Activated T-helper 17 cell treated with anti-CD3 and anti-CD28 coated beads, Interleukin-2, amount 50 U/mL, for 72 hours (primary cell): Measurements from ENCODE around the gene IFI16. TPM values are rescaled to one million over a fixed set of nuclear protein-coding genes. Genes with fewer than 3 reads are reported as not detected.

Experiments used
- ATAC-seq: fragments of 150-1000 bp; cut with Tn5 transposase; replicated peaks from 2 replicates; pipeline ENCODE4 v1.10.0; 2021; ENCODE audit warnings: mild to moderate bottlenecking, moderate library complexity
- H3K27ac Mint-ChIP-seq: one replicate; pipeline ENCODE4 v1.8.0; 2022; ENCODE audit warnings: mixed read lengths
- H3K27me3 Mint-ChIP-seq: one replicate; pipeline ENCODE4 v1.8.0; 2022; ENCODE audit warnings: mixed read lengths
- H3K36me3 Mint-ChIP-seq: one replicate; pipeline ENCODE4 v1.8.0; 2022; ENCODE audit warnings: low read depth, mild to moderate bottlenecking, mixed read lengths
- H3K4me1 Mint-ChIP-seq: one replicate; pipeline ENCODE4 v1.8.0; 2022; ENCODE audit warnings: mixed read lengths
- H3K4me3 Mint-ChIP-seq: one replicate; pipeline ENCODE4 v1.8.0; 2022; ENCODE audit warnings: mild to moderate bottlenecking, mixed read lengths
- H3K9me3 Mint-ChIP-seq: one replicate; pipeline ENCODE4 v1.8.0; 2022; ENCODE audit warnings: mixed read lengths
- total RNA-seq, 2 donors: library from RNA; stranded (reverse); gene quantifications; one replicate each; pipeline ENCODE4 v1.2.3, GENCODE V29; 2022

IFI16 gene
- 100 to 1,000 TPM; 187 to 217 TPM for total RNA-seq

DNA sequence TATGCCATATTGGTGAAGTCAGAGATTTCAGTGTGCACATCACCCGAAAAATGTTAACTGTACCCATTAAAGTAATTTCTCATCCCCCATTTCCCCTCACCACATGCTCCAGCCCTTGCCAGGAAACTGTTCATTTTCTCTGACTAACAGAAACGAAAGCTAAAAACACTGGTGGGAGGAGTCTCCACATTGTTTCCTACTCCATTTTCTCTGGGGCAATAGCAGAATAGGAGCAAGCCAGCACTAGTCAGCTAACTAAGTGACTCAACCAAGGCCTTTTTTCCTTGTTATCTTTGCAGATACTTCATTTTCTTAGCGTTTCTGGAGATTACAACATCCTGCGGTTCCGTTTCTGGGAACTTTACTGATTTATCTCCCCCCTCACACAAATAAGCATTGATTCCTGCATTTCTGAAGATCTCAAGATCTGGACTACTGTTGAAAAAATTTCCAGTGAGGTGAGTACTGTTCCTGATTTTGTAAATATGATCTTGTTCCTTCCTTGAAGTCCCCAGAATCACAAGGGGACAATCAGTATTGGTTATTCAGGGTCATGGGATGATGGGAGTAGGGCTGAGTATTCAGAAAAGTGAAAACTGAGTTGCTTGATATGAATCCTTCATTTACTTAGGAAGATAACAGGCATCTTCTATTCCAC, at the start of gene IFI16:
Gene IFI16, plus strand, starts transcription at position 204 of the 658 bp plus-strand sequence. CDS start 4,774 bp downstream, outside the sequence.
- ATAC-seq, result peak; percentile 76
- Mint-ChIP-seq H3K4me3 (peak within 1 kb of the TSS; percentile 89), H3K9me3 (no peaks in the 10 kb centered on the region), H3K36me3 (peaks cover 63% of the 10 kb centered on the region), H3K27ac (peak within 1 kb of the TSS; percentile 99), H3K4me1 (peaks cover 36% of the 10 kb centered on the region), H3K27me3 (no peaks in the 10 kb centered on the region)

DNA sequence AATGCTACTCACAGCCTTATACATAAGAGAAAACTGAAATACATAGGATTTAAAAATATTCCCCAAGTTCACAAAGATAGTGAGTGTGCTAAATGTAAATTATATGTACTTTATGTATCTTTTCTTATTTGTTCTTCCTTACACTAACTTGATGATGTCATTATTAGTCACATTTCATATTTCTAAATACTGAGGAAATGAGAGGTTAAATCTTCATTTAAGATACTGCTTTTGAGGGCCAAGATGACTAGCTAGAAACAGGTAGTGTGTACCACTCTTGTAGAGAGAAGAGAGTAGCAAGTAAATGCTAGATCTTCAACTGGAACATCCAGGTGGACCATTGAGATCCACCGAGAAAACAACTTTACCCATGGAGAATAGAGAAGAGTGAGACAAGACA, 48.5 kb upstream of the IFI16 start:
- H3K27me3 Mint-ChIP-seq, result no peaks in the 10 kb centered on the region
- H3K4me1 Mint-ChIP-seq, result peaks cover 13% of the 10 kb centered on the region
- peaks cover 34% of the 10 kb centered on the region for H3K36me3 Mint-ChIP-seq
- peak overlapping the region; percentile 47 for H3K27ac Mint-ChIP-seq
- H3K4me3 Mint-ChIP-seq, result no peak overlapping the region
- peak; percentile 72 for ATAC-seq
- peaks cover 20% of the 10 kb centered on the region for H3K9me3 Mint-ChIP-seq

DNA sequence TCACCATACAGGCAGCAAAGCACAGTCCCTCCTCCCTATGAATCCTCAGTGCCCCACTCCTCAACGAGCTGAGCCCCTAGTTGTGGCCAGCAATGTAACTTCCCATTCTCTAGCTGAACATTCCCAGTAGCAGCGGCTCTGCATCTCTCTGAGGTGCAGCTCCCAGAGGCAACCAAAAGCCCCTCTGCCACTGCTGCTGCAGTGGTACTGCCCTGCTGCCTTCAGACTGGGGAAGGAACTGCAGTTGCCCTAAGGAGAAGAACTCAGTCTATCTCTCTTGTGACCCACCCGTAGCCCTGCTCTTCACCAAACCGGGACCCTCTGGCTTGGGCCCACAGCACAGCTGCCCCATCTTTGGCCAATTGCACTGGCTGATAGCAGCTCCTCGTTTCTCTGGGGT, 46.7 kb upstream of the IFI16 start:
- Mint-ChIP-seq H3K9me3 (peaks cover 20% of the 10 kb centered on the region), H3K27ac (no peak overlapping the region), H3K27me3 (no peaks in the 10 kb centered on the region), H3K4me3 (no peak overlapping the region), H3K36me3 (peaks cover 34% of the 10 kb centered on the region), H3K4me1 (peaks cover 13% of the 10 kb centered on the region)
- no peak for ATAC-seq

DNA sequence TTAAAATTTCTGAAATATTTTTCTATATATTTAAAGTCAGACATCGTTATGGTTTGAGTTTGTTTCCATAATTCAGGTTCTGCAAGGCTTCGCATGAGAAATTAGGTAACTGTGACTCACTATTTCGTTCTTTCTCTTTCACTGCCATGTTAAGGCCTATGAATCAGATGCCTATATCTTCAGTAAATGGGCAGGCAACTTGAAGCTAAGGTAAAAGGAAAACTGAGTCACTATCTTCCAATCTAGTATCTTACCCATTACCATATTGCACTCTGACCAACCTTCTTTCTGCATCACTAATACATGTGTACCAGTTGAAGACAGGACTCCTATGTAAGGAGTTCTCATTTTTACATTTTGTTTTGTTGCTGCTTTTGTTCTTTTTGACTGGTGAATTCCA, 40.5 kb upstream of the IFI16 start:
- Mint-ChIP-seq H3K36me3 (peaks cover 17% of the 10 kb centered on the region), H3K9me3 (peaks cover 19% of the 10 kb centered on the region), H3K4me3 (peak overlapping the region; percentile 67), H3K27me3 (no peaks in the 10 kb centered on the region), H3K27ac (peak overlapping the region; percentile 97), H3K4me1 (peaks cover 22% of the 10 kb centered on the region)
- peak; percentile 95 for ATAC-seq

DNA sequence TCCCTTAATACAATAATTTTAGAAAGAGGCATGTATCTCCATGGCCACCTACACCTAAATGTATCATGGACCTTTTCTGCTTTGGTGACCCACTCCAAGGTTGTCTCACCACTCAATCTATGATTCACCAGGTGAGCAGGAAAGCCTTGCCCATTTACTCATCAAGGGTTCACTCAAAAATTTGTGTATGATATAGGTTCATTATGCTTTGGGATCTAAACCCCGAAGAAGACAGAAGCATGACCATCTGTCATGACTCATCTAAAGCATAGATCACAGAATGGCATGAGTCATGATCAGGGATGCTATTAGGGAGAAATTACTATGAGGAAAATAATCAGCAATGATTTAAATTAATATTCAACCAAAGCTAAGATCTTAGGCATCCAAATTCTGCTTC, 39.9 kb upstream of the IFI16 start:
- Mint-ChIP-seq H3K4me3 (peak overlapping the region; percentile 67), H3K9me3 (peaks cover 16% of the 10 kb centered on the region), H3K27ac (peak overlapping the region; percentile 97), H3K36me3 (peaks cover 22% of the 10 kb centered on the region), H3K4me1 (peaks cover 19% of the 10 kb centered on the region), H3K27me3 (no peaks in the 10 kb centered on the region)
- peak; percentile 84 for ATAC-seq

DNA sequence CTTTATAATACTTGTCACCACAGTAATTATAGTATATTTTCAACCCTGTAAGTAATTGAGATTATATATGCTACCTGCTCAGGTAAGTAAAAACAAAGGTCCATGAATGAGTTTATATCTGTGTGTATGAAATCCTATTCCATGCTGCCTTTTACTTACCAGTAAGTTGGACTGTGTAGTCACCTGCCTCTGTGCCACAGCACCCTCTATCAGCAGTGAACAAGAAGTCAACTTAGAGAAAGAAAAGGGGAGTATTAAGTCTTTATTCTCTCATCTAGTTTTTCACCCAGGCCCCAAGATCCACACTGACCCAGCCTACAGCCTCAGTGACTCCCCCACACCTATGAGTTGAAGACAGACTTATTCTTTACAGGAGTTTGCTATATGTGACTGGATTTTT, 36.9 kb upstream of the IFI16 start:
- peaks cover 46% of the 10 kb centered on the region for H3K36me3 Mint-ChIP-seq
- H3K4me1 Mint-ChIP-seq, result peaks cover 16% of the 10 kb centered on the region
- H3K9me3 Mint-ChIP-seq, result peaks cover 3% of the 10 kb centered on the region
- no peaks in the 10 kb centered on the region for H3K27me3 Mint-ChIP-seq
- no peak overlapping the region for H3K27ac Mint-ChIP-seq
- no peak for ATAC-seq
- H3K4me3 Mint-ChIP-seq, result no peak overlapping the region

DNA sequence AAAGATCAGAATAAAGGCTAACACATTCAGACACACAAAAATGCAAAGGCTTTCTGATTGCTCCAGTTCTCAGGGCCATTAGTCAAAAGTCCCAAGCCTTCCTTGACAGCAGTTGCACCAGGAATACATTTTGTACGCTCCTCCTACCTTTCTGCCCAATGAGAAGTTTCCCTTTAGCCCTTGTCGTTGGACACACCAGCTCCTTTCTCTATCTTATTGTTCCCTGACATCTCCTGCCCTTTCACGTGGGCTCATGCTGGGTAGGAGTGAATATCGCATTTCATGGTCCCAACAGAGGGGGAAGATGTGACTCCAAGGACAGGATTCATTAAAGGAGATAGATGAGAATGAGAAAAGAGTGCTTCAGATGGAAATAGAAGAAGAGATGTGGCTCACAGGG, 33.5 kb upstream of the IFI16 start:
- H3K9me3 Mint-ChIP-seq, result peaks cover 7% of the 10 kb centered on the region
- H3K4me3 Mint-ChIP-seq, result no peak overlapping the region
- peaks cover 68% of the 10 kb centered on the region for H3K36me3 Mint-ChIP-seq
- no peaks in the 10 kb centered on the region for H3K27me3 Mint-ChIP-seq
- no peak overlapping the region for H3K27ac Mint-ChIP-seq
- peaks cover 5% of the 10 kb centered on the region for H3K4me1 Mint-ChIP-seq
- no peak for ATAC-seq

DNA sequence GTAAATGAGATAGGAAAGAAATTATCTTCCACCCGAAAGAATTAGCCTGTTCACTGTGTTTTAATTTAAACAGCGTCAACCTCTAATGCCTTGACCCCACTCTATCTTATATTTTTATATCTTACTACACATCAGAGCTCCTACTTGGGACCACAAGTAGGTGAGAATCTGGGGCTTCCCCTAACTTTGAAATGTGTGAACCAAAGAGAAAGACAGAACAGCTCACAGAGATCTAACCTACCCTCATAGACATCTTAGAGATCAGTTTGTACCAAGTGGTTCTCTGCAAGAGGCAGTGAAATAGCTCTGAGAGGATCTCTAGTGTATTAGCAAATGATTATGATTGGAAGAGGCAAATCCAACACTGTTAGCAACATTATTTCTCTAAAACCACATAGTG, 31.0 kb upstream of the IFI16 start:
- H3K27me3 Mint-ChIP-seq, result no peaks in the 10 kb centered on the region
- H3K36me3 Mint-ChIP-seq, result peaks cover 66% of the 10 kb centered on the region
- H3K4me1 Mint-ChIP-seq, result peaks cover 8% of the 10 kb centered on the region
- ATAC-seq, result peak; percentile 43
- H3K27ac Mint-ChIP-seq, result peak overlapping the region; percentile 47
- peaks cover 16% of the 10 kb centered on the region for H3K9me3 Mint-ChIP-seq
- H3K4me3 Mint-ChIP-seq, result no peak overlapping the region

DNA sequence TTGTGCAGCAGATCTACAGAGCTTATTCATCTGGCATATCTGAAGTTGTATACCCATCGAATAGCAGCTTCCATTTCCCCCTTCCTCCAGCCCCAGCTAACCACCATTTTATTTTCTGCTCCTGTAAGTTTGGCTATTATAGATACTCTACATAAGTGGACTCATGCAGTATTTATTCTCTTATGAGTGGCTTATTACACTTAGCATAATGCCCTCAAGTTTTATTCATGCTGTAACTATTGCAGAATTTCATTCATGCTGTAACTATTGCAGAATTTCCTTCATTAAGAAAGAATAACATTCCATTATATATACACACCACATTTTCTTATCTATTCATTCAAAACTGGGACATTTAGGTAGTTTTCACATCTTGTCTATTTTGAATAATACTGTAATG, 30.5 kb upstream of the IFI16 start:
- H3K9me3 Mint-ChIP-seq, result peaks cover 16% of the 10 kb centered on the region
- no peaks in the 10 kb centered on the region for H3K27me3 Mint-ChIP-seq
- no peak overlapping the region for H3K4me3 Mint-ChIP-seq
- peaks cover 66% of the 10 kb centered on the region for H3K36me3 Mint-ChIP-seq
- ATAC-seq, result no peak
- peak overlapping the region; percentile 47 for H3K27ac Mint-ChIP-seq
- peaks cover 8% of the 10 kb centered on the region for H3K4me1 Mint-ChIP-seq

DNA sequence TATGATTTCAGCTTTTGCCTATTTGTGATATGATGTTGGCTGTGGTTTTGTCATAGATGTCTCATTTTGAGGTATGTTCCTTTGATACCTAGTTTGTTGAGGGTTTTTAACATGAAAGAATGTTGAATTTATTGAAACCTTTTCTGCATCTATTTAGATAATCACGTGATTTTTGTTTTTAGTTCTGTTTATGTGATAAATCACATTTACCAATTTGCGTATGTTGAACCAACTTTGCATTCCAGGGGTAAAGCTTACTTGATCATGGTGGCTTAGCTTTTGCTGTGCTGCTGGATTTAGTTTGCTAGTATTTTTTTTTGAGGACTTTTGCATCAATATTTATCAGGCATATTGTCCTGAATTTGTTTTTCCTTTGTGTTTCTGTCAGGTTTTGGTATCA, 26.5 kb upstream of the IFI16 start:
- no peak for ATAC-seq
- peaks cover 65% of the 10 kb centered on the region for H3K36me3 Mint-ChIP-seq
- H3K27ac Mint-ChIP-seq, result no peak overlapping the region
- H3K9me3 Mint-ChIP-seq, result peaks cover 20% of the 10 kb centered on the region
- H3K27me3 Mint-ChIP-seq, result no peaks in the 10 kb centered on the region
- peaks cover 8% of the 10 kb centered on the region for H3K4me1 Mint-ChIP-seq
- H3K4me3 Mint-ChIP-seq, result no peak overlapping the region

DNA sequence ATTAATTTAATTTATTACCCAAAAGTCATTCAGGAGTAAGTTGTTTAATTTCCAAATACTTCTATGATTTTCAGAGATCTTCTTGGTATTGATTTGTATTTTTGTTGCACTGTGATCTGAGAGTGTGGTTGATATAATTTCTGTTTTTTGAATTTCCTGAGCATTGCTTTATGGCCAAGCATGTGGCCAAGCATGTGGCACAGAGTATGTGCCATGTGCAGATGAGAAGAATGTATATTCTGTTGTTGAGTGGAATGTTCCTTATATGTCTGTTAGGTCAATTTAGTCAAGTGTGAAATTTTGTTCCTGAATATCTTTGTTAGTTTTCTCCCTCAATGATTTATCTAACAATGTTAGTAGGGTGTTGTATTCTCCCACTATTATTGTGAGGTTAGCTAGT, 25.3 kb upstream of the IFI16 start:
- H3K27me3 Mint-ChIP-seq, result no peaks in the 10 kb centered on the region
- H3K4me3 Mint-ChIP-seq, result no peak overlapping the region
- peaks cover 4% of the 10 kb centered on the region for H3K4me1 Mint-ChIP-seq
- peaks cover 69% of the 10 kb centered on the region for H3K36me3 Mint-ChIP-seq
- ATAC-seq, result no peak
- peaks cover 13% of the 10 kb centered on the region for H3K9me3 Mint-ChIP-seq
- H3K27ac Mint-ChIP-seq, result no peak overlapping the region

DNA sequence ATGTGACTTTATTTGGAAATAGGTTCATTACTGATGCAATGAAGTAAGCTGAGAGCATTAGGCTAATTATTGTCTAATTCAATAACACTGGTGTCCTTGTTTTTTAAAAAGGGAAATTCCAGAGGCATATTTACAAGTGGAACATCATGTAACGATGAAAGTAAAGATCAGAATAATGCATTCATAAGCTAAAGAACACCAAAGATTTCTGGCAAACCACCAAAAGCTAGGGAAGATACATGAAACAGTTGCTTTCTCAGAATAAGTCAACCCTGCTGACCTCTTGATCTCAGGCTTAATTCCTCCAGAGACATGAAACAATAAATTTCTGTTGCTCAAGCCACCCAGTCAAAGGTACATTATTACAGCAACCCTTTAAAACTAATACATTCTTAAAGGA, 20.3 kb upstream of the IFI16 start:
- no peak overlapping the region for H3K4me3 Mint-ChIP-seq
- no peaks in the 10 kb centered on the region for H3K27me3 Mint-ChIP-seq
- H3K9me3 Mint-ChIP-seq, result peaks cover 13% of the 10 kb centered on the region
- H3K36me3 Mint-ChIP-seq, result peaks cover 59% of the 10 kb centered on the region
- no peak overlapping the region for H3K27ac Mint-ChIP-seq
- ATAC-seq, result no peak
- H3K4me1 Mint-ChIP-seq, result peaks cover 8% of the 10 kb centered on the region

DNA sequence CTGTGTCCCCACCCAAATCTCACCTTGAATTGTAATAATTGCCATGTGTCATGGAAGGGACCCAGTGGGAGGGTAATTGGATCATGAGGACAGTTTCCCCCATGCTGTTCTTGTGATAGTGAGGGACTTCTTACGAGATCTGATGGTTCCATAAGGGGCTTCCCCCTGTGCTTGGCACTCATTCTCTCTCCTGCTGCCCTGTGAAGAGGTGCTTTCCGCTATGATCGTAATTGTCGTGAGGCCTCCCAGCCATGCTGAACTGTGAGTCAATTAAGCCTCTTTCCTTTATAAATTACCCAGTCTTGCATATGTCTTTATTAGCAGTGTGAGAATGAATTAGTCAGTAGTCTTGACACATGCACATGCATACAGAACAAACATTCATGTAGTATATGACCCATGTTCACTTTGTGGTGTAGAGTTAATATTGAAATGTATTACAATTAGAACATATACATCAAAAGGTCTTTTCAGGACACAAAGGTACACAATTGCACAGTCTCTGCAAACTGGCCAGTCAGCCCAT, 16.9 kb upstream of the IFI16 start:
- peak; percentile 45 for ATAC-seq

DNA sequence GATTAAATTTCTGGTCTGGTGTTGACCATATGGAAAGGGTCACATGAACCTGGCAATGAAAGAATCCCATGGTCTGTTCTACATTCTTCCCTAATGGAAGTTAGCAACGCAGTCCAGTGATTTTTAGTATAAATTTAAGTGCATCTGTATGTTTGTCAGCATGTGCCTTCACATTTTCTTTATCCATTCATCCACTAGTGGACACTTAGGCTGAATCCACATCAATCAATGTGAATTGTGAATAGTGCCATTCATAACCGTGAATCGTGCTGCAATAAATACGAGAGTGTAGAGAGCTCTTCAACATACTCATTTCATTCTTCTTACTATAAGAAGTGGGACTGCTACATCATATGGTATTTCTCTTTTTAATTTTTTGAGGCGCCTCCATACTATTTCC, 12.7 kb upstream of the IFI16 start:
- peak; percentile 25 for ATAC-seq
- H3K36me3 Mint-ChIP-seq, result peaks cover 22% of the 10 kb centered on the region
- peak overlapping the region; percentile 6 for H3K27ac Mint-ChIP-seq
- H3K27me3 Mint-ChIP-seq, result no peaks in the 10 kb centered on the region
- peaks cover 14% of the 10 kb centered on the region for H3K4me1 Mint-ChIP-seq
- peaks cover 4% of the 10 kb centered on the region for H3K9me3 Mint-ChIP-seq
- H3K4me3 Mint-ChIP-seq, result peak overlapping the region; percentile 54

More for the DNA sequence above, 16.9 kb upstream of the IFI16 start:
- peaks cover 18% of the 10 kb centered on the region for H3K4me1 Mint-ChIP-seq
- H3K4me3 Mint-ChIP-seq, result no peak overlapping the region
- H3K9me3 Mint-ChIP-seq, result peaks cover 9% of the 10 kb centered on the region
- H3K27me3 Mint-ChIP-seq, result no peaks in the 10 kb centered on the region
- peak overlapping the region; percentile 61 for H3K27ac Mint-ChIP-seq
- peaks cover 35% of the 10 kb centered on the region for H3K36me3 Mint-ChIP-seq

DNA sequence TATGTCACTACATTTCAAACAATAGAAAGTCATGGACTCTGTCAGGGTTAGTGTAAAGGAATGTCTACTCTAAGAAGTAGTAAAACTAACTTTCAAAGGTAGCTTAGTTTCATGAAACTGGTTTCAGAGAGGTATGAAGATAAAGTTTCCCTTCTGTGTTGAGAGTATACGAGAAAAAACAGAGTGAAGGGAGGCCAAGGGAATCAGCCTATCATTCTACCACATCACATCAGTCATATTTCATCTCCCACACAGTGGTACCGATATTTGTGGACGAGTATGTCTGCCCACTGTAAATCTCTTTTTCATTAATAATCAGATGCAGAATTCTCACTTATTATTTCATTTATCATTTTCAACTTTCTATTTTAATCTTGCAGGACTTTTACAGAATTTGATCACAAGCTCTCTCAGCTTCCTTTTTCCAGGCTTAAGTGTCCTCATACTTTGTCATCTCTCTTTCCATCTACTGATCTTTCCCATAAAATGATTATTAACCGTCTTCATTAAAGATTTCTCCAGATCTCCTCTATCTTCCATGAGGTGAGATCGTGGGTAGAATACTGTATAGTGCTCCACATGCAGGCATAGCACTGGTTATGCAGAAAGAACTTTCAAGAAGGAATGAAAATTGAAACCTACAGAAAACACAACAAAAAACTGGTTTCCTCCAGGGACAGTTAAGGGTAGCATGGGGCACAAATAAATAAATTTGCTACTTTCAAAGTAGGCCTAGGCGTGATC, 11.5 kb upstream of the IFI16 start:
- ATAC-seq, result peak; percentile 79
- Mint-ChIP-seq H3K27me3 (no peaks in the 10 kb centered on the region), H3K9me3 (no peaks in the 10 kb centered on the region), H3K27ac (peak overlapping the region; percentile 6), H3K36me3 (peaks cover 13% of the 10 kb centered on the region), H3K4me3 (peak overlapping the region; percentile 54), H3K4me1 (peaks cover 14% of the 10 kb centered on the region)
